Dedifferentiated amniotic fluid mesenchymal stem cell (primary cell): ENCODE results near the gene CMTR1.

Experiments used
- DNase-seq: peaks from one replicate; pipeline ENCODE4 v3.0.0-alpha.2; 2016; ENCODE audit errors: extremely low spot score

CMTR1 gene

DNA sequence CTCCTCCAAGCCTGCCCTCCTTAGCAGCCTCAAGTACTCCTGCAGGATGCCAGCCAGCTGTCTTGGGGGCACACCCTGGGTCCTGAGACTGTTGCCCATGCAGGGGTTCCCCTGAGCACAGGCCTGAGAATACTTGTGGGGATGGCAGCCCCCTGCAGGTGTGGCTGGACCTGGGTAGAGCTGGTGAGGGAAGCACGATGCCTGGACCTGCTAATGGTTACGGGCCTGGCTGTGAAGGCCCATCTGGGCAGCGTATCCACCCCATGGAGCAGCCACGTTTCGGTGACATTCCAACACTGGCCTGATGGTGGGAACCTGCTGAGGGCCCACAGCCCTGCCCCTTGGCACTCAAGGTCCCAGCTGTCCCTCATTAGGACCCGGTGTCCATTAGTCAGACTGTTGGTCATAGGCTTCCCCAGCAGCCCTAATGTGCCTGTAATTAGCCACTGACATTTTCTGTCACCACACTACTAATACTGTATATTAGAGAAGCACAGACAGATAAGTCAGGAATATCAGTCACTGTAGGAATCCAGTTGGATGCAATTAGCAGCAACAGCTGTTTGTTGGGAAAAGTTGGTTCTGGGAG lies 46.3 kb downstream of the CMTR1 start:
- no peak for DNase-seq

DNA sequence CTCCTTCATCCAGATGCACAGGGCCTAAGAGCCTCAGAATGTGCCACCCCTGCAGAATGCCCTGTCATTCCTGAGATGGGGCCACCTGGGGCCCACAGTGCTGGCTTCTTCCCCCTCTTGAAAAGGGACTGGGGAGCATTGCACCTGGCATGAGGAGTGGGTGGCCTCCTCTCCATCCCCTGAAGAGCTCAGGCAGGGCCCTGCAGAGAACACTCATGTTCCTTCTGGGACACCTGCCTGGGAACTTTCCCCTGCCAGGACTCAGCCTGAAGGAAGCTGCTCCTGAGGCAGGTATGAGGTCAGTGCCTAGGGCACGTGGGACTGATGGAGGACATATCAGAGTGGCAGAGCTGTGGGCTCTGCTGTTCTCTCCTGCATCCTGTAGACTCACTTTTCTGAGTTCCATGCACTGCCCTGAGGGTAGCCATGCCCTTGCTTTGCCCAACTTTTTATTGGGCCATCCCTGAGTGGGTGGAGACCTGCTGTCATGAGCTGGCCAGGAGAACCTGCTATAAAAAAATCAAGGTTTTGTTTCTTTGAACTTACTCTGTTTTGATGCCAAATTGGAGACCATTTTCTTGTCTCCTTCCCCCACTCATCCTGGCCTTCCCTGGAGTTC lies 47.2 kb downstream of the CMTR1 start:
- DNase-seq = no peak

- DNase-seq = no peak
Measured at GRCh38 chr6:37480951-37481534, 48.0 kb downstream of the CMTR1 start.

DNA sequence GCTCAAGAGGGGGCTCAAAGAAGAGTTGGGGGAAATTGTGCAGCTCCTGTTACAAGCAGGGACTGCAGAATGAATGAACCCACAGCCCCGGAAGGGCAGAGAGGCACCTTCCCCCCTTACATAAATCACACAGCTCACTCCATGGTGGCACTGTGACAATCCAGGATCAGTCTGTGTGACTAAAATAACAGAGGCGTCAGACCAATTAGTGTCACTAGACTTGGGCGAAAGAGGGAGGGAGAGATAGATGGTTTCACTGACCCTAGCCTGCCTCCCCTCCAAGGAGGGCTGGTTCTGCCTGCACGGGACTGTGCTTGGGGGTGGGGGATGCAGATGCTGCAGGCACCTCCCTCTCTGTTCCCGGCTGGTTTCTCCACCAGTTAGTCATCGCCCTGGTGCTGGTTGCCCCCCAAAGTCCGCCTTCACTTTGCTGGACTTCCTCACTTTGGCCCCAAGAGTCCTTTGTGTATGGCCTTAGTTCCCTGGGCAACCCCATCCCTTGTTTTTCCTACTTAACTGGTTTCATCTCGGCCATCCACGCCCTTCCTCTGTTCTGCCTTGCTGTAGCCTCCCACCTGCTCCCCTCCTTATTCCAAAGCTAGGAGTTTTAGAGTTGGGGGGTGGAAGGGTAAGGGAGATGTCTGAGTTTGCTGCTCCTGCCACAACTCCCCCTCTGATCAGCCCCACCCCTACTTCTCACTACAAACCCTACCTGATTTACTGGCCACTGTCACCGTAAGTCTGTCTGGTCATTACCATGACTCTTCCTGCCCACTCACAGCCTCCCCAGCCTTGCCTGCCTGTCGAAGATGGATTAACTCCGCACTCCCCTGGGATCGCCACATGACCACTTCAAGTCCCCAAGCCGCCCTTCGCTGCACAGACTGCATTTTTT lies 48.9 kb downstream of the CMTR1 start:
- DNase-seq = no peak

DNA sequence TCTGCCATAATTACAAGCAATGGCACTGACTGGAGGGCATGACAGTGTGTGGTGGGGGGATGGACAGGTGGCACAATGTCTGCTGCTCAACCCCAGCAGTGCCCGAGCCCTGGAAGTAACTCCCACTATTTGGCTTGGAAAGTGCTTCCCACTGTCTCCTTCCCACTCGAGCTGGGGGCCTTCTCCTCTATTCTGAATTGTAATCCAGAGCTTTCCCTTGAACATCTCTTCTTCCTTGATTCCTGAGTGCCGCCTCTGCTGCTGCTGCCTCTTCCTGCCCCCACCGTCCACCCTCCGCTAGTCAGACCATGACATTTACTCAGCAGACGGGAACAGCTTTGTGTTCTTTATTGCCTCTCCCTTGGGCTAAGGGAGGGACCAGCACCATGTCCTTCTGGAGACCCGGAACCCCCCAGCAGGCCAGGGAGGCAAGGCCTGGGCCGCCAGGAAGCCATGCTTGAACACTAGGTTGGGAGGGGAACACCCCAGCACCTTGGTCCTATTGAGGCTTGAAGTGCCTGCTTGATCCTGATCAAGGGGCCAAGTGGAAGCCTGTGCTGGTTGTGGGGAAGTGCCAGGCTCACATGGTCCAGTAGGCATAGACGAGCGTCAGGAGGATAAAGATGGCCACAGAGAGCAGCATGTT lies 49.7 kb downstream of the CMTR1 start:
- no peak for DNase-seq

DNA sequence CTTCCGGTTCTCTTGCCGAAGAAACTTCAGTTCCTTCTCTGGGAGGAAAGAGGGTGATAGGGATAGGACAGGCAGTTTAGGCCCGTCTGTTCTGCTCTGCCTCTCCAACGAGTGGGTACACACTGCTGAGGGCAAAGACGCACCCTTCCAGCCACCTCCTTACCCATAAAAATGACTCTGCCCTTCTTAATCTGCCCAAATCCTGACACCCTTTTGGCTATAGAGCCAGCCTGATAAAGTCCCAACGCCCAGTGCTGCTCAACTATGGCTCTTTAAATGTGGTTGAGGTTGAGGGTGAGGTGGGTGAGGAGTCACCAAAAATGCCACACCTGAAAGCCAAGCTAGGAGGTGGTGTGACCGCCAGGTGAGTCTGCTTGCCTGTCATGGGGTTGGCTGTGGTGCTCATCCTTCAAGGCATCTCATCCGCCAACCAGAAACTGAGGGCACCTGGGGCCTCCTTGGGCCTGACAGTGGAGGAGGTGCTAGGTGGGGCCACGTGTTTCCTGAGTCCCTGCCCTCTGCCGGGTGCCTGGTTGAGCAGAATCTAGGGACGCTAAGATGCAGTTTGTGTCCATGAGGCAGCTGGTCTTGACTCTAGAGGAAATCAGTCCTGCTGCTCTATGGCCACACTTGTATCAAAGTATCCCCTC lies 50.4 kb downstream of the CMTR1 start:
- DNase-seq = no peak

DNA sequence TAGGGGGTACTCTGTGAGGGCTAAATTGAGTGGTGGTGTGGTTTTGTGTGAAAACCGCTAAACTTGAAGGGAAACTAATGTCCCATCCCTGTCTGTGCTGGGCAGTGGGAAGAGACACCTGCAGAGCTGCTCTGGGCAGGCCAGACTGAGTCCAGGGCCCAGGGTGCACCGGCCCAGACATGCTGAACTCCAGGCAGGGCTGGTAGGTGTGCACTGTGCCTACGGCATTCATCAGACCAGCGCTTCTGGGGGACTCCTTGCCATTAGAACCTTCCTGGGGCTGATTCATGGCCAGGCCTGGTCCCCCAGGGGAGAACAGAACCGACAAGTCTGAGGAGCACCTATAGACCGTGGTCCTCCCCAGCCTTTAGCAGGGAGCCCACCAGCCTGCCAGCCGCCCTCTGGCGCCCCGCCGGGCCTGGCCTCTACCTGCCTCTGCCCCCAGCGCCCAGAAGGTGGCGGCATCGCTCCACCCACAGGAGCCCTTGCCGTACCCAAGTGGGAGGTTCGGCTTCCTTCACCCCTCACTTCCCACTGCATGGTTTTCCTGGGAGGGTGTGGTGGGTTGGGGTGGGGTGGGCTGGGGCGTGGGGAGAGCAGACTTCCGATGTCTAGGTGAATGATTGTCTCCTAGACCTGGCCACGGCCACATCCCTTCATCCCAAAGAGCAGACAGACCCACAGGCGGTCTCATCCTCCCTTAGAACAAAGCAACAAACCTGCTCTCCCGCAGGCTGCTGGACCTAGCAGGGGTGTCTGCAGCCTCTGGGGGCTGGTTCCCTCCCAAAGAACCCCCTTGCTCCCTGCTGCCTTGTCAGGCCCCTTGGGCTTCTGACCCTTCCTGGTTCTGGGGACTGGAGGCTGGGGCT lies 51.1 kb downstream of the CMTR1 start:
- no peak for DNase-seq

DNA sequence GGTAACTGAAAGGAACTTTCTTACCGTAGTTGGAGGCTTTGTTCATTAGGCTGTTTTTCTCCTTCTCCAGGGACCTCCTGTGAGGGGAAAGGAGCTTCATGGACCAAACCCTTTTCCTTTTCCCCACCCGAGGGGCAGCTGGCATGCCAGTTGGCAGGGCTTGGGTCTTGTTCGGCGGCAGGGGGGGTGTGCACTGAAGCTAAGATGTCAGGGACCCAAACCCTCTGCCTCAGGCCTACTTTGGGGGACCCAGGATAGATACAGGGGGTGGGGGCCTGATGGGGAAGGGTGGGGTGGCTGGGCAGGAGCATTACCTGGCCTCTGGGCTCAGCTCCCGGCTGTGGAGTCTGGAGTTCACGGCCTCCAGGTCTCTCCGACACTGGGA lies 51.8 kb downstream of the CMTR1 start:
- DNase-seq = no peak

GRCh38 chr6:37485291-37485702 lies 52.3 kb downstream of the CMTR1 start:
- DNase-seq = no peak

GRCh38 chr6:37486121-37486839 lies 53.3 kb downstream of the CMTR1 start:
- DNase-seq = no peak

DNA sequence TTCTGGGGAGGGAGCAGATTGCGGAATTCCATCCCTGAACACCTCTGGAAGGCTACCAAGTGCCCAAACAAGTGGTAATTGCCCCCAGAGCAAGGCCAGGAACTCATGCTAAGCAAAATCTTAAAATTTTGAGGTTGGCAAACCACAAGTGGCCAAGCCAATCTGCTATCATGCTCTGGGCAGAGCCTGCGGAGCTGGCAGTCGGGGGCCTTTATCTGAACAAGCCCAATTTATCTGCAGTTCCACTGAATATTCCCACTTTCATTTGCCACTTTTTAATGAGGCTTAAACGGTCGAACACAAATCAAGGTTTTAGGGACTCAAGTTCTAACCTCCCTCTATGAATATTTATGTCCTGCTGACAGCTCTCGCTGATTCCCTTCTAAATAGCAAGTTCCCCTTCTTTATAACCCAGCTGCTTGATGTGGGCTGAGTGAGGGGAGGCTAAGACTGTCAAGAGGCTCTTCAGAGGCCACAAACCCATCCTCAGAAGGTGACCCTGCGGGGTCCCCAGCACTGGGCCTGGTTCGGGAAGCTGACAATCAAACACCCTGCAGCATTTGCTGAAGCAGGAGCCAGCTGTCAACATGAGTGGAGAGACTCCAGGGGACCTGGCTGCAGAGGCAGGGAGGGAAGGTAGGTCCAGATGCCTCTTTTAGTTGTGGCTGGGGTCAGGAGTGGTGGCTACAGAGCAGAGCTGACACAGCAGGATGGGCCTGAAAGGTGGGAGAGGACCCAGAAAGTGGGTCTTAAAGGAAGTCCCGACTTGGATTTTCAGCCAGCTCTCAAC lies 54.8 kb downstream of the CMTR1 start:
- no peak for DNase-seq

DNA sequence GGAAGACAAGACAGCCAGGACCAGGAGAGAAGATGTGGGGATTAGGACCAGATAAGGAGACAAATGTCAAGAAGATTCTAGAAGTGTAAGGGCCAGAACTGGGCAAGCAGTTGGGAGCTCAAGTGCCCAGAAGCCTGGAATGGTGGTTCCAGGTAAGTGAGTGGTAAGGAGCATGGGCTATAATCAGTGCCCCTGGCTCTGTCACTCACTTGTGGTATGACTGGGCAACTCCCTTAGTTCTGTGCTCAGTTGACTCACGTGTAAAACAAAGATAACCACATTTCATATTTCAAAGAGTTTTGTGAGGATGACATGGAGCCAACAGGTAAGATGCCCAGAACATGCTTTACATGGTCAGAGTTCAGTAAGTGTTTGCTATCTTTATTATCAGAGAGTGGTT lies 55.5 kb downstream of the CMTR1 start:
- DNase-seq = no peak

DNA sequence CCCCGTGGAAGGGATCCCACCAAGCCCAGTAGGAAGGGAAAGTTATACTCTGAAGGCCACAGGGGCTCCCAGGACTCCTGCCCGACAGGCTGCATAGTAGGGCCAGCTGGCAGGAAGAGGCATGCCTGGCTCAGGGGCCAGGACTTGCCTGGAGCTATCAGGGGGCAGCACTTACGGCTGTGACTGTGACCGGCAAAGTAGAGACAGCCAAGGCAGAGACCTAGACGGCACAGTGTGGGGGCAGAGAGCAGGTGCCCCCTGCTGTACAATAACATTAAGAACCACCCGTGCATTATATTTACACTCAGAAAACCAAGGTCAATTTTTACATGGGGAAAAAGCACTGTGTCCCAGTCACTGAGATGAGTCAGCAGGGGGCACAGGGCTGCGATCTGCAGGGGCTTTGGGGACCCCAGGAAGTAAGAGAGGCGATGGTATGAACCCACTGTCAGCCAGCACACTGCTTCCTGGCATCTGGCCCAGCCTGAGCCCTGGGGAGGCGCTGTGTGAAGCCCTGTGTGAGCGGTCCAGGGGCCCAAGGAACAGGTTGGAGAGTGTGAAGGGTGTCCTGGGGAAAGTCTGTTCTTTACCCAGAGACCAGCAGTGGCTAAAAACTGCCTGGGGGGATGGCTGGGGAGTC lies 56.8 kb downstream of the CMTR1 start:
- no peak for DNase-seq

DNA sequence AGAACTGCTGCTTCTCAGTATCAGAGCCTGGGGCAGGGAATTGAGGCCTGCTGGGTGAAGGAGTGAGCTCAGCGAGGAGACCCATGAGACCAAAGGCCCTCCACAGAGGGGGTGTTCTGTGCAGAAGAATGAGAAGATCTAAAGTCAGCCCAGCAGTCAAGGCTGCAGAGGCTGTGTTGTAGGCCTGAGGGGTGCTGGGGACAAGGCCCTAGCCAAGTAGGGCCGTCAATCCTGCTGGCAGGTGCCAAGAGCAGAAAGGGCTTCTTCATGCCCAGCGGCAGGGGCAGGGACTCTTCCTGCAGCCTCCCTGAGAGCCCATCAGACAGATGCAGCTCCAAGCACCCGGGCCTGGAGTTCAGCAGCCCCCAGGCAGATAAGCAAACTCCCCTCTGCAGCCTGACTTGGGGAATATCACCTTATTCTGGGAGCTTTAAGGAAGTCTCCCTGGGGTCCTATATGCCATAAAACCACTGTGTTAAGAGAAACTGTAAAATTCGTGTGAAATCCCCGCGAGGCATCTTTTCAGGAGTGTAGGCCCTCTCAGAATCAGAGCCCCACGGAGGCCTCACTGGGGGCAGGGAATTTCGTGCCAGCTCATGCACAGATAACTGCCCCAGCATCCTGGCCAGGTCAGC lies 57.6 kb downstream of the CMTR1 start:
- DNase-seq = no peak

- no peak for DNase-seq
Measured at GRCh38 chr6:37491171-37491829, 58.3 kb downstream of the CMTR1 start.

GRCh38 chr6:37491830-37492208 lies 58.8 kb downstream of the CMTR1 start:
- DNase-seq = no peak

- no peak for DNase-seq
Measured at GRCh38 chr6:37492236-37492972, 59.4 kb downstream of the CMTR1 start.
